KOPT-K1 (cell line): ENCODE data around the gene MYO1D.

Experiments used
- H3K27ac ChIP-seq: fragments of 200-600 bp; sonication (generic); 2 replicates; pipeline ENCODE4 v1.5.1; 2016; ENCODE audit warnings: antibody characterized with exemption, mild to moderate bottlenecking, low read depth, low read length; ENCODE audit not compliant: poor library complexity, severe bottlenecking
- H3K36me3 ChIP-seq: fragments of 200-600 bp; sonication (generic); 2 replicates; pipeline ENCODE4 v1.5.1; 2017; ENCODE audit warnings: antibody characterized with exemption, mild to moderate bottlenecking, low read length, moderate library complexity; ENCODE audit not compliant: insufficient read depth
- H3K9me3 ChIP-seq: fragments of 200-600 bp; sonication (generic); 2 replicates; pipeline ENCODE4 v1.5.1; 2017; ENCODE audit warnings: antibody characterized with exemption, low read length, mild to moderate bottlenecking; ENCODE audit not compliant: insufficient read depth, poor library complexity, severe bottlenecking

The MYO1D gene

DNA sequence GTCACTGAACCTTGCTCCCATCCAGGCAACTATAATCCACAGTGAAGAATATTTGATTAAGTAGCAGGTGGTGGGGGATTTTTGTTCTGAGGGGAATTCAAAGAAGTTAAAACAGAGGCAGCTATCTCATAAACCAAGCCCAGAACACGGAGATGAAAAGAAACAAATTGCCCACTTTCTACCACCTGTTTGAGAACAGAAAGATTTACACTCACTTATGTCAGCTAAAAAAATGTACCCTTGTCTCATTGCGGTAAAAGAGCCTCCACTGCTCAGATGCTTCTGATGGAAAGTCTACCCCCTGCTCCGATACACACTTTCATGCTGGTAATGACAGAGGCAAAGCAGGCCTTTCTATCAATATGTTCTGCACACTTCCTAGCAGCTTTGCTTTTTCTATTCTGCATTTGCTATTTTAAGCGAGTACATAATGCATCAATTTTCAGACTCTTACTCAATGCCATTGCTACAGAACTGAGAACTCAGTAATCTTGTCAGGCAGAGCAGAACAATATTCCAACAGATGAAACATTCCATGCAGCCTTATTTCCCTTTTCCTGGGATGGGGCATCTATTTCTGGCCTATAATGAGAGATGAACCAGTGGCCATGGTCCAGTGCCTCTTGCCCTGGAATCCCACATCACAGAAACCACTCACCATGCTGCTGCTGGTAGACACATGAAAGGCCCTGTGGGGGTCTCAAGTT is 361.1 kb downstream of the MYO1D start:
- H3K9me3 ChIP-seq = no peaks in the 10 kb centered on the region
- no peaks in the 10 kb centered on the region for H3K36me3 ChIP-seq
- H3K27ac ChIP-seq = no peak overlapping the region

DNA sequence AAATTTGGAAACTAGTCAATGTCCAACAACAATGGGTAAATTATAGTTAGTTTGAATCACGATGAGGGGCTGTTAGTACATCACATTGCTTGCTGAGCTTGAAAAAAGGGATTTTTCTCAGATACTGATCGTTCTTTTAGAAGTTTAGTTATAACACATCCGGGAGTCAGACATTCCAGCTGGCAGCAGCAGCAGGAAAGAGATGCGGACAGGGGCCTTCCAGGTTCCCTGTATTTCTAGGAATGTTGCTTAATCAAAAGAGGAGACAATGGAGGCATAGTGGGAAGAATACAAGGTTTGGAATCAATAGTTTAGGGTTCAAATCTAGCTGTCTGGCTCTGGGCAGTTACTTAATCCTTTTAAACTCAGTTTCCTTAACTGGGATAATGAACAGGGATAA is 362.3 kb downstream of the MYO1D start:
- no peaks in the 10 kb centered on the region for H3K36me3 ChIP-seq
- no peak overlapping the region for H3K27ac ChIP-seq
- no peaks in the 10 kb centered on the region for H3K9me3 ChIP-seq

DNA sequence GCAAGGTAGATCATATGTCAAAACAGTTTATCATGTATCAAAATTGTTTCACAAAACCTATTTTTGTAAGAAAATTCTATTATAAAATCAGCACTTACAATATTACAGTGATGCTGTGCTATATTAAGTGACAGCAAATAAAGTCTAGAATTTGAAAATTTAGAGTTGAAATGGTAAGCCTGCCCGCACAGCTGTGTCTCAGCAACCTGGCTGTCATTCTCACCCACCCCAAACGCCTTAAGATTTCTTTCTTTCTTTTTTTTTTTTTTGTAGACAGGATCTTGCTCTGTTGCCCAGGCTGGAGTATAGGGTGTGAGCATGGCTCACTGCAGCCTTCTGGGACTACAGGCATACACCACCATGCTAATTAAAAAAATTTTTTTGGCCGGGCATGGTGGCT is 363.3 kb downstream of the MYO1D start:
- no peak overlapping the region for H3K27ac ChIP-seq
- H3K36me3 ChIP-seq = no peaks in the 10 kb centered on the region
- H3K9me3 ChIP-seq = no peaks in the 10 kb centered on the region

DNA sequence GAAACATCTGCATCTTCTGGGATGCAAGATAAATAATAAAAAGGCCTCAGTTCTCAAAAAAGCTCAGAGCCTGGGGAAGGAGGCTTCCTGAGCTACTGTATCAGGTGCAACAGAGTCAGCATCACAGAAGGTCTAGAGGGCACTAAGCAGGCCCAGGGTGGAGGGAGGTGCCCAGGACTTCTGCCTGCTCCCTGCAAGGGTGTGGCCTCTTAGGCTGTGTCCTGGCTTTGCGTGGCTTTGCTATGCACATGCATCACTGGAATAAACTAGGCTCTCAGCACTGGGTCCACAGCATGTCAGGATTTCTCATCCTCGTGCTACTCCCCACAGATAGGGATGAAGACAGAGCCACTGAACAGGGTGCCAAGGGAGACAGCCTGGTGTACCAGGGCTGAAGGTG is 364.6 kb downstream of the MYO1D start:
- H3K9me3 ChIP-seq = no peaks in the 10 kb centered on the region
- H3K27ac ChIP-seq = no peak overlapping the region
- no peaks in the 10 kb centered on the region for H3K36me3 ChIP-seq

DNA sequence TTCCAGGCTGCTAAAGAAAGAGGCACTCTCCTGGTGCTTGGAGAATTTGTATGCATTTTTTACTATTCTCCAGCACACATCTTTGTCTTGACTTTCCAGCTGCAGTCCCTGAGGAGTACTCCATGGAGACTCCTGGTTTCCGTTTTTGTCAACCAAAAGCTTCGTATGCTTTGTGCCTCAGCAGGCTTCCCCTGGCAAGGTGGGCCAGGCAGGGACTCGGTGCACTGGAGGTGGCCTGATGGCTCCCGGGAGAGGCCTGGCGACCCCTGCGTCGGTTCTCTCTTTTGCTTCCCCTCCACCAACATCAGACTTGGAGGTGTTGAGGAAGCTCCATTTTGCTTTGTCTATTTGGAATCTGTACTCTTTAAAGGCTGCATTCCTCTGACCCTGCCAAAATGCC is 366.5 kb downstream of the MYO1D start:
- Histone ChIP-seq H3K36me3 (no peaks in the 10 kb centered on the region), H3K27ac (no peak overlapping the region), H3K9me3 (no peaks in the 10 kb centered on the region)

DNA sequence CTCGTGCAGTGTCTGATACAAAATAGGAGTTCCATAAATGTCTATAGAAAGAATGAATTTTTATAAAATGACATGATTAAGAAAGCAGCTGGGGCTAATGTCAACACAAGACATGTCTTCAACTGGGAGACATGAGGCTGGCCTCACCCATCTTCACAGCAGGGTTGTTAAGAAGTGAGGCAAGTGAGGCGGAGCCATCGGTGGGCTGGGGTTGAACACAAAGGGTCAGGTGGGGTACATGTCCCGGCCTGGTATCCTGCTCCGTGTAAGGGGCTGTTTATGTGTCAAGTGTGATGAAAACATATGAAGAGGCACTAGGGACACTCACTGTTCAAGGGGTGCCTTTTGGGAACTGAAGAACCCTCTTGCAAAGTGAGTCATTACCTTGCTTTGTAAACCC is 368.0 kb downstream of the MYO1D start:
- Histone ChIP-seq H3K36me3 (no peaks in the 10 kb centered on the region), H3K27ac (no peak overlapping the region), H3K9me3 (no peaks in the 10 kb centered on the region)

DNA sequence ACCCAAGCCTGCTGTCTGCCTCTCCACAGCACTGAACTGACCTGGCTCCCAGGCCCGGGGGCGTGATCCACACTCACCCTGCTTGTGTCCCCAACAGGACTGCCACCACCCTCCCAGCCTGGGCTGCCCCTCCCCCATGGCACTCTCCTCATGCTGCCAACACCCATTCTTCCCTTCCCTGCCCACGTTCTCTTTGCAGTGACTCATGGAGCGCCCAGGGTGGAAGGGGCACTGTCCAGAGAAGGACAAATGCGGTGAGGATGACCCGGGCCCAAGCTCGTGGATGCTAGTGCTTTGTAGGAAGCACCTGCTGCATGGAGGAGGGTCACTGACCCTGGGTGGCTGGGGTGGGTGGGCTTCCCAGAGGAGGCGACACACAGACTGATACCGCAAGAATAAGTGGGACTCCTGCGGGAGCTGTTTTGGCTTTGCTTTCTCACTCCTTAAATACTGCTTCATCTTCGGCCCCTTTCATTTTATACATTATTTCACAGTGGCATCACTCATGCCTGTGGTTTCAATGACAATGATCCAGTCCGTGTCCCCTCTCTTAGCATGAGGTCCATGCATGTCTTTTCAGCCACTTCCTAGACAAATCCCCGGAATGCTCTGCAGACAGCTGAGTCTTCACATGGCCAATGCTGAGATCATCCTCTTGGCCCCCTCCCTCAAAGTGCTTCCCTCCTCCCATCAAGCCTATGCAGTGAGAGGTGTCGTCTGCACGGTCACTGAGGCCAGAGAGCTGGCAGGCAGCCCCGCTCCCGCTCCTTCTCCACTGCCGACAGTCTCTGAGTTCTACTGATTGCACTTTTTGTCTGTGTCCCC is 372.5 kb downstream of the MYO1D start:
- no peaks in the 10 kb centered on the region for H3K36me3 ChIP-seq
- no peaks in the 10 kb centered on the region for H3K9me3 ChIP-seq
- peak overlapping the region; percentile 87 for H3K27ac ChIP-seq

DNA sequence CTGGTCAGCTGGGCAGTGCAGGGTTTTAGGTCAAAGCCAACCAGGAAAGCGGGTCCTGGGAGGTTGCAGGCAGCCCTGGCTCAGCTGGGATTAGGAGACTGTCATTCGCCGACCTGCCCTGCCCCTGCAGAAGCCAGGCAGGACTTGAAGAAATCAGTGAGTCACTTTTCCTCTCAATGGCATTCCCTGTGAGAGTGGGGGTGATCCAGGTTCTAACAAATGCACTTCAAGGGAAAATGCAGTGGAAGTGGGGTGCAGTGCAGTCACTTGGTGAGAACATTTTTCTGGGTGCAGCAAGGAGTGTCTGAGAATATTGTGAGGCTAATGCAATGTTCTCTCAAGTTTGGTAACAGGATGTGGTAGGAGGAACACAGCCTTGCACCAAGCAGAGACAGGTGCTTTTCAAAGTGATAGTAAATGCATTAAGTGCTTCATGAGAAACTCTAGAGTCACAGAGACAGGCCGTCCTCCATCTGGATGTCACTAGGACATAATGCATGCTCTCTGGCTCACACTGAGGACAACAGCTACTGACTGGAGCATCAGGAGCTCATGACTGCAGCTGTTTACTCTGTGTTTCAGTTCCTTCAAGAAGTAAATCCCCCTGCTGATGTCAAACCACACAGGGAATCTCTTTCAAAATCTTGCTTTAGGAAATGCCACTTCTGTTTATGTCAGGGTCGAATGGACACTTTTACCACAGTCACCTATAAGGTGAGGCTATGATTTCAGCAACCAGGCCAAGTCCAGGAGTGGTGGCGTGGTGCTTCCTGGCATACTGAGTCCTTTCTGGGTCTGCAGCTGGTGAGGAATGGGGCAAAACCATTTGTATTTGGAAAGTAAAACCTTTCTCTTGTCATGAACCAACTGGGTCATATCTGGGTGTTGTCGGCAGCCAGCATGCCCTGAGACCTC is 373.4 kb downstream of the MYO1D start:
- H3K9me3 ChIP-seq = no peaks in the 10 kb centered on the region
- no peaks in the 10 kb centered on the region for H3K36me3 ChIP-seq
- peak overlapping the region; percentile 87 for H3K27ac ChIP-seq

DNA sequence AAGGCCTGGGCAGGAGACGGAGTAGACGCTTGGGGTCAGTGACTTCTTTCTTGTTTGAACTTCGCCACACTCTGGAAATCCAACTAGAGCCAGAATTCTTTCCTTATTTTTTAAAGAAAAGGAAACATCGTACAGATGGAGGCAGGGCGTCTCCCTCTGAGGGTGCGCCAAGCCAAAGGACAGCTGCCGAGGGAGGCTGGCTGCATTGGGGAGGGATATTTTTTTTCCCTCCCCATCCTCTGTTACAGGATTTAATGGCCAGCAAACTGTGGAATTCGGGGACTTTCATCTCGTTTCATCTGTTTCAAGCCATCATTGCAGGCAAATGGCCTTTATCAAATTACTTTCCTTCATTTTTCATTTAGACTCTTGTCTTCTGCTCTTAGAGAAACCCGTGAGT is 374.2 kb downstream of the MYO1D start:
- Histone ChIP-seq H3K36me3 (no peaks in the 10 kb centered on the region), H3K9me3 (no peaks in the 10 kb centered on the region), H3K27ac (peak overlapping the region; percentile 87)

DNA sequence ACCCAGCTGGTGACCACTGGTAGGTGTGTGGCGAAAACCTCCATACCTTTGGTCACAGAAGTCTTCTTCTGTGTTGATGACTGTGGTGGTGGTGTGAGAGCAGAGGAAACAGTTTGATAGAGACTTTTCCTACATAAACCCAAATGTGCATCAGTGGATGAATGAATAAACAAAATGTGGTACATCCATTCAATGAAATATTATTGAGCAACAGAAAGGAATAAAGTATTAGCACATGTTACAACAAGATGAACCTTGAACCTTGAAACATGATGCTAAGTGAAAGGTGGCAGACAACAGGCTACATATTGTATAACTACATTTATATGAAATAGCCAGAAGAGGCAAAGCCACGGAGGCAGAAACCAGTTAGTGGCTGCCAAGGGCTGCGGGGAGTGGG is 374.9 kb downstream of the MYO1D start:
- Histone ChIP-seq H3K9me3 (no peaks in the 10 kb centered on the region), H3K27ac (no peak overlapping the region)

DNA sequence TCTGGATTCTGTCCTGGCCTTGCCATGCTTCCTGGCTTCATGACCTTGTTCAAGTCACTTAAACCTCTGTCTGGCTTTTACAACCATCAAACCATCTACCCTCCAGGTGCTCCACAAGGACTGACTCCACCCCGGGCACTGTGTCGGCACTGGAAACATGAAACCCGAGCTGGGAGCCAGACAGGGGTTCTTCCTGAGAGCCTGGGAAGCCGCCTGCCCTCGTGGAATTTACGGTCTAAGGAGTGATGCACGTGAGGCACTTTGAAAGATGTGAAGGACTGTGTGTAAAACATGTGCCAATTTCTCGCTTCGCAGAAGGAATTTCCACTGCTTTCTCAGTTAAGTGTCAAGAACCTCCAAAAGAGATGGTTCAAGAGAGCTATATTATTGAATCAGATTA is 378.5 kb downstream of the MYO1D start:
- Histone ChIP-seq H3K9me3 (no peaks in the 10 kb centered on the region), H3K27ac (no peak overlapping the region), H3K36me3 (no peaks in the 10 kb centered on the region)

More for the DNA sequence above, 374.9 kb downstream of the MYO1D start:
- no peaks in the 10 kb centered on the region for H3K36me3 ChIP-seq

DNA sequence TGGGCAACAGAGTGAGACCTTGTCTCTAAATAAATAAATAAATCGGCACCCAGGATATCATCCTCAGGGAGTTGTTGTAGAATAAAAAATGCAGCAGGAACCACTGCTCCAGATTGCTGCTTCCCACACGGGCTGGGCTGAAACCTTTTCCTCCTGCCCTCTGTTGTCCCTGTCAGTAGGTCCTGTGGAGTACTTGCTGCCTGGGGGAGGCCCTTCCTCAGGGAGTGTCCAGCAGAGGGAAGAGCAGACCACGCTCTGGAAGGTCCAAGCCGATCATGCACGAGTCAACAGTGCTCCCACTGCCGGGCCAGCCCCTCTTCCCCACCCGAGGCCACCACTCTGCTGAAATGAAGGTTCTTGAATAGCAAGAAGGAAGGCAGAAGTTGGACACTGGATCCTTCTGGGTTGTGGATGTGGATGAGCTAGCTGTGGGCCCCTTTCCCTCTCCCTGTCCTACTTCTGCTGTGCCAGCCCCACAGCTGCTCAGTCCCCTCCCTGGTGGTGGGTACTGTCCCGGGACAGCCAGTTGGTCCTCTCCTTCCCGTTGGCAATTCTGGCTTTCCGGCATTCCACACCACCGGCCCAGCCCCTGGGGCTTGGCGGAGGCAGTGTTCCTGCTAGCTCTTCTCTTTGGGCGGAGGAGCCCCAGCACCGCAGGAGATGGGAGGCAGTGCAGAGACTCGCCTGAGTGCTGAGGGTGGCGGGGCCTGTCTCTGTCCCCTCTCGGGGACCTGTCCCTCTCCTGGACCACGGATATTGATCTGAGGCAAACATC is 379.3 kb downstream of the MYO1D start:
- no peak overlapping the region for H3K27ac ChIP-seq
- H3K9me3 ChIP-seq = no peaks in the 10 kb centered on the region
- H3K36me3 ChIP-seq = no peaks in the 10 kb centered on the region

DNA sequence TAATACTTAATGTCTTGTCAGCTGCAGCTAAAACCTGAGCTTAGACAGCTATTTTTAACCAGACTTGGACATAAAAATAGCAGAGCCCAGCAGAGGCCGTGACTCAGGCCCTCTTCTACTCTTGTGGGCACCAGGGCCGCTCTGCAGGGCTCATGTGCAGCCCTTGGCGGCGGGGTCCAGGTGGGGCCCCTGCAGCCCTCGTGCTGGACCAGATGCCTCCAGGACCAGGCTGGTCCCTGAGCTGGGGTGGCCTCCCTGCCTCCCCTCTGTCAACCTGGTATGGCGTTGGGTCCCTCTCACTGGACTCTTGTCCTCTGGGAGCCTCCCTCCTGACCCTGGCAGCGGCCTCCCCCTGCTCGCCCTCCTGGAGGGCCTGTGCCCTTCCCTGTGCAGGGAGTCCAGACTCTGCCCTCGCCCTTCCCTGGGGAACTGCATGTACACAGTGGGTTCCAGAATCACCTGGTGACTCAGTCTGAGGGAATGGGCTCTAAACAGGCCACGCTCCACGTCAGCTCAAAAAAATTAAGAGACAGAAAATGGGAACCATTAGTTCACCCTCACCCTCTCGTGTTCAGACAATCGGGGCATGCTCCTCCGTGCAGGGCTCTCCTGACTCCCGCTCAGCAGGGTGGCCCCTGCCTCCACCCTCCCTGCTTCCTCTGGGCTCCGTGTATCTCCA is 380.4 kb downstream of the MYO1D start:
- Histone ChIP-seq H3K36me3 (no peaks in the 10 kb centered on the region), H3K9me3 (no peaks in the 10 kb centered on the region), H3K27ac (no peak overlapping the region)
